Measurements from ENCODE around the gene RET. TPM values are rescaled to one million over a fixed set of nuclear protein-coding genes. Genes with fewer than 3 reads are reported as not detected.
A peak's percentile ranks its signal among the peaks of the same experiment; 100 is the strongest.
"Not testable (repeated sequence)": the region's sequence is repeated elsewhere in the genome, so short reads cannot be mapped to it uniquely, and the experiment has no call there.

RET gene
- total RNA-seq, 1 experiment from 2014 or later: not detected

GRCh38 chr10:43134126-43134905, 57.4 kb downstream of the RET start:
- no peak for DNase-seq (ENCODE audit: low spot score)

DNA sequence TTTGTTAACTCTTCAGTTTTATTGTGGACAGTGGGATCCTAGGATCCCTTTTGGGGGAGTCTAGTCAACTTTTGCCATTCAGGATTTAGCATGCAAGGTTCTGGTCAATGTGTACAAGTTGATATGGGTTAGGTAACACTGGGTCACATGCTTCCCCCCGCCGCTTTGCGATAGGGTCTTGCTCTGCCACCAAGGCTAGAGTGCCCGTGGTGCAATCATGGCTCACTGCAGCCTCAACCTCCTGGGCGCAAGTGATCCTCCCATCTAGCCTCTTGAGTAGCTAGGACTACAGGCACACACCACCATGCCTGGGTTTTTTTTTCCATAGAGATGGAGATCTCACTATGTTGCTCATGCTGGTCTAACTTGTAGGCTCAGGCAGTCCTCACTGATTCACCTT, 58.2 kb downstream of the RET start:
- DNase-seq (ENCODE audit: low spot score): no peak

DNA sequence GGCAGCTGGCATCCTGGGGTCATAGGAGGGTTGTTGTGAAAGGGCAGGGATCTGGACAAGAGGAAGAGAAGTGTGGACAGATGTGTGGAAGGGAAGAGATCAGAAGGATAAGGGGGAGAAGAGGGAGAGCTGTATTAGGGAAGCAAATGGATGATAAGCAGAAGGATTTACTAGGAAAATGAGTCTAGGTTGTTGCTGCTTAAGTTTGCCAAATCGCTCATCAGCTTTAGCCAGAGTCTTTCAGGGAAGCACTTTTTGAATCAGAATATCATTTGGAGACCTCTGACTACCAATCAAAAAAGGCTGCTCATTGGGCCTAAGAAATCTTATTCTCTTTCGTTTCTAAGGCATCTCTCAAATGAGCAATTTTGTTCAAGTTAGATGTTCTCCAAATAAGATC, 58.8 kb downstream of the RET start:
- no peak for DNase-seq (ENCODE audit: low spot score)

GRCh38 chr10:43136432-43136831, 59.6 kb downstream of the RET start:
- no peak for DNase-seq (ENCODE audit: low spot score)

- no peak for DNase-seq (ENCODE audit: low spot score)
These were observed 60.3 kb downstream of the RET start for GRCh38 chr10:43136995-43137716.

DNA sequence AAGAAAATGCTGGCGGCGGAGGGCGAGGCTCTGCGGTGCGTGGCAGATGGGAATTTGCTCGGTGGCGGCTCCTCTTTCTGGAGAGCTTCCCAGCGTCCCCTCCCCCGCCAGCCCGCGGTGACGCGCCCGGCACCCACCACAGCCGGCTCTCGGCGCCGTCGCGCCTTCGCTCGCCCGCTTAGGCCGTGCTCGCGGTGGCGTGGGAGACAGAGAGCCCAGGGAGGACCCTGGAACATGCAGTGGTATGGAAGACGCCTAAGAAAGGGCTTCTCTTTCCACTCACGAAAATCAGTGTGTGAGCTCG, 60.8 kb downstream of the RET start:
- DNase-seq (ENCODE audit: low spot score): no peak

GRCh38 chr10:43138021-43138756, 61.3 kb downstream of the RET start, which contains the start of gene CSGALNACT2:
Gene CSGALNACT2 (plus strand): TSS chr10:43138445. CDS start chr10:43155150, 16,705 bp downstream.
- peak; percentile 81 for DNase-seq (ENCODE audit: low spot score)

GRCh38 chr10:43138757-43139241, 61.9 kb downstream of the RET start:
- peak; percentile 45 for DNase-seq (ENCODE audit: low spot score)

DNA sequence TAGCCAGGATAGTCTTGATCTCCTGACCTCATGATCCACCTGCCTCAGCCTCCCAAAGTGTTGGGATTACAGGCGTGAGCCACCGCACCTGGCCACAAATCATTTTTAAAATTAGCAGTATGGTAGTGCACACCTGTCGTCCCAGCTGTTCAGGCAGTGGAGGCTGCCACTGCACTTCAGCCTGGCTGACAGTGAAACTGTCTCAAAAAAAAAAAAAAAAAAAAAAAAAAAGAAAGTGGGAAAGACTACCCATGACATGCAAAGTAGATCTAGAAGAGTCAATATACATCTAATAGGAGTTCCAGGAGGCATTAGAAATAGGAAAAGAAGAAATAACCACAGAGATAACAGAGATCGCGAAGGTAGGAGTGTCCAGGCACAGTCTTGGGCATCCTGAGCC, 64.6 kb downstream of the RET start:
- no peak for DNase-seq (ENCODE audit: low spot score)

GRCh38 chr10:43145311-43145710, 68.4 kb downstream of the RET start:
- no peak for DNase-seq (ENCODE audit: low spot score)

GRCh38 chr10:43145936-43146335, 69.1 kb downstream of the RET start:
- not testable (repeated sequence) for DNase-seq (ENCODE audit: low spot score)

- no peak for DNase-seq (ENCODE audit: low spot score)
These were observed 74.5 kb downstream of the RET start for GRCh38 chr10:43151371-43151770.

DNA sequence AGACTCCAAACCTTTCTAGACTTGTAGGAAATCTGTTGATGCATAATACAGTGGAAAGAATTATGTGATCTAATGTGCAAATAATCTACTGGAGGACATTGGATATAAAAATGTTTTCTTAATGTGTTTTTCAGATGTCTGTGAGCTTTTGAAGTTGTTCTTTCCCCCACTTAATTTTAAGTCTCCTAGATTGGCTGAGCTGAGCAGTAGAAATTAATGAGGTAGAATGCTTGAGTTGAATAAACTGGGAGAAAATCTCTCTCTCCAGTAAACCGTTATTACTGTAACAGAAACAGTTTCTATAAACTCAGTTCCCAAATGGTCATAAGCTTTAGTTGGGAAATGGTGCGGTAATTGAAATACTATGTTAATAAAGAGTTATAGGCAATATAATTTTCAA, 77.0 kb downstream of the RET start:
- no peak for DNase-seq (ENCODE audit: low spot score)

- no peak for DNase-seq (ENCODE audit: low spot score)
These were observed 78.4 kb downstream of the RET start for GRCh38 chr10:43155221-43155620.

DNA sequence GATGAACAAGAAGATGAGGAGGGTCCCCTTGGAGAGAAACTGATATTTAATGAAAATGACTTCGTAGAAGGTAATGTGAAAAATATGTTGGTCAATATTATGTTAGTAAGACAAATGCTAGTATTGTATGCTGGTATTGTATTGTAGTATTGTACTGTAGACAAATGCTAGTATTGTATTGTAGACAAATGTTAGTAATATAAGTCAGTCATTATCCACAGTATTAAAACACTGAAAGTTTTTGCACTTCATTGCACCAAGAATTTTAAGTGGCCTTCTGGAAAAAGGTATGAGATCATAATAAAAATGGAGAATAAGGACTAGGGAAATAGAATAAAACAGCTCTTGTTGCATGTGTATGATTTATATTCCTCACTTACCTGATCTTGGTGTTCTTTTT, 78.9 kb downstream of the RET start:
- no peak for DNase-seq (ENCODE audit: low spot score)

- DNase-seq (ENCODE audit: low spot score): no peak
These were observed 79.9 kb downstream of the RET start for GRCh38 chr10:43156590-43157341.

GRCh38 chr10:43158636-43159035, 81.8 kb downstream of the RET start:
- DNase-seq (ENCODE audit: low spot score): no peak

DNA sequence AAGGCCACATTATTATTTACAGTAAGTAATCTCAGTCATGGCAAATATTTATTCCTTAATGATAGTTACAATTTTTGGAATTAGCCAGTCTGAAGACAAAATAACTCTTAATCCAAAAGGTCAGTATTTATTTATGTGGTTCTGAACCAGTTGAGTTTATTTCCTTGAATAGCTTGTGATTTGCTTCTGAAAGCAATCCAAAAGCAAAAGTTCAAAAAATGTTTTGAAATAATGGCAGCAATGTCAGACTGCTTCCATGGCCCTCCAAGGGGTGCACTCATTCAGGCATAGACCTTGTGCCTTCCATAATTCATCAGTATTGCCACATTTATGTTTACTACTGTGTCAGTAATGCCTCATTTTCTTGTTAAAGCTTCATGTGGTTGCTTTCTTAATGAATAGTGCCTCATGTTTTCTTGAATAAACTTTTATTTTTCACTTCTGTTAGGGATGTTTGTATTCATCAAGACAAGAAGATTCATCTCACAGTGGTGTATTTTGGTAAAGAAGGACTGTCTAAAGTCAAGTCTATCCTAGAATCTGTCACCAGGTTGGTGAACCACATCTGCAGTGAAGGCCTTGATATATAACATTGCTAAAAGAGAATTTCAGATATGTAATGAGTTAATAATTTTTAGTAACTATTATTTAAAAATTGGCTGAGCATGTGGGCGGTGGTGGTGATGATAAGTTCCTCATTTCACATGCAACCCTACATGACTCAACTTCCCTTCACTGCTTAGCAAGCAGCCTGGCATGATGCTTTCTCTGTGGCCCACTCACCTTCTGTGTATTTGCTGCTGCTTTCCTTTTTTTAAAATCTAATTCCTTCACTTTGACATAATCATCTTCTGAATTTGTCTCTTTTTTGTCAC, 83.4 kb downstream of the RET start:
- no peak for DNase-seq (ENCODE audit: low spot score)

GRCh38 chr10:43160921-43161255, 84.0 kb downstream of the RET start:
- DNase-seq (ENCODE audit: low spot score): no peak

GRCh38 chr10:43162604-43163003, 85.7 kb downstream of the RET start:
- DNase-seq (ENCODE audit: low spot score): no peak
